HepG2 (cell line): Measurements from ENCODE around the gene RPA1. TPM values are rescaled to one million over a fixed set of nuclear protein-coding genes. Genes with fewer than 3 reads are reported as not detected.

Source experiments
- ATAC-seq: fragments of 200-7000 bp; cut with Tn5 transposase; 3 replicates; pipeline ENCODE4 v1.9.1; 2020; ENCODE audit warnings: mild to moderate bottlenecking, moderate library complexity
- BruUV-seq: library from RNA; stranded (reverse); fragments of 400-500 nt; replicated peaks from 2 replicates; lab custom pipeline; 2021; lab: Mats Ljungman, UMichigan
- CTCF ChIA-PET: fragments of 300-600 bp; formaldehyde crosslinking; extraction: SDS; loops from one replicate; lab custom pipeline; 2021; ENCODE audit warnings: low total read pairs, inconsistent platforms, low intra/inter-chr PET ratio; lab: Yijun Ruan, JAX
- POLR2A ChIA-PET: fragments of 350-600 bp; sonication (Branson Sonifier 250); formaldehyde crosslinking; loops from one replicate; lab custom pipeline; 2020; ENCODE audit warnings: antibody characterized with exemption, inconsistent platforms; lab: Yijun Ruan, JAX
- DNase-seq: peaks from one replicate; pipeline ENCODE4 v3.0.0-alpha.2; 2015; ENCODE audit warnings: low spot score
- FAIRE-seq: peaks from 3 replicates; lab custom pipeline; 2011; peaks lifted over from hg19 to GRCh38; lab: Jason Lieb, UNC
- H2AFZ ChIP-seq: one replicate; pipeline ENCODE4 v1.6.1; 2011; ENCODE audit warnings: low read length, inconsistent platforms
- H3K27ac ChIP-seq: fragments of 300-600 bp; 3 replicates; pipeline ENCODE4 v1.8.0; 2011; ENCODE audit warnings: mixed run types, mild to moderate bottlenecking, mixed read lengths, low read length, inconsistent platforms; ENCODE audit not compliant: insufficient read depth; ENCODE audit errors: extremely low read length
- H3K27me3 ChIP-seq, 2 experiments: fragments of 200-600 bp in 1 of 2; 2 replicates in 1 of 2; 3 replicates in 1 of 2; pipeline versions ENCODE4 v1.6.0 to v1.8.0; 2011; ENCODE audit warnings: low read length in 2 of 2, mild to moderate bottlenecking in 2 of 2, moderate library complexity in 2 of 2, inconsistent platforms in 1 of 2; ENCODE audit not compliant: insufficient read depth in 2 of 2, control insufficient read depth in 1 of 2
- H3K36me3 ChIP-seq, 2 experiments: fragments of 200-600 bp in 1 of 2; replicated peaks in 1 of 2; 2 replicates in 1 of 2; 3 replicates in 1 of 2; pipeline versions ENCODE4 v1.5.1 to v1.8.0; 2011; ENCODE audit warnings: low read length in 2 of 2, inconsistent platforms in 1 of 2; ENCODE audit not compliant: insufficient read depth in 2 of 2, control insufficient read depth in 1 of 2
- H3K4me1 ChIP-seq: 2 replicates; pipeline ENCODE4 v1.5.1; 2012; ENCODE audit warnings: low read length, inconsistent platforms; ENCODE audit not compliant: insufficient read depth
- H3K4me2 ChIP-seq: 2 replicates; pipeline ENCODE4 v1.6.0; 2011; ENCODE audit warnings: low read depth, low read length, inconsistent platforms
- H3K4me3 ChIP-seq, 3 experiments: fragments of 200-600 bp in 1 of 3; sonication (generic), shearing (Covaris generic) in 1 of 3; replicated peaks in 1 of 3; 2 replicates each; pipeline ENCODE4 v1.5.1; 2011 to 2016; ENCODE audit warnings: low read length in 3 of 3, inconsistent platforms in 2 of 3, low read depth in 2 of 3, mild to moderate bottlenecking in 2 of 3, control low read depth in 1 of 3, mixed read lengths in 1 of 3; ENCODE audit not compliant: insufficient read depth in 1 of 3
- H3K79me2 ChIP-seq: one replicate; pipeline ENCODE4 v1.6.1; 2011; ENCODE audit warnings: low read length, inconsistent platforms; ENCODE audit not compliant: insufficient read depth
- H3K9ac ChIP-seq: 2 replicates; pipeline ENCODE4 v1.6.0; 2011; ENCODE audit warnings: mild to moderate bottlenecking, low read depth, low read length, inconsistent platforms; ENCODE audit not compliant: insufficient read depth
- H3K9me3 ChIP-seq: 2 replicates; pipeline ENCODE4 v1.5.1; 2012; ENCODE audit warnings: mild to moderate bottlenecking, low read length
- H4K20me1 ChIP-seq: 2 replicates; pipeline ENCODE4 v1.6.0; 2011; ENCODE audit warnings: inconsistent platforms, mild to moderate bottlenecking, low read length, moderate library complexity; ENCODE audit not compliant: insufficient read depth
- ATF2 ChIP-seq: sonication (generic); formaldehyde crosslinking; IDR thresholded peaks from 2 replicates; pipeline ENCODE4 v1.4.0; 2020; ENCODE audit warnings: missing genetic modification reagents
- EZH2 ChIP-seq: conservative IDR thresholded peaks from 2 replicates; pipeline ENCODE4 v1.6.1; 2012; ENCODE audit warnings: mild to moderate bottlenecking, low read depth, low read length, moderate library complexity
- GMEB1 ChIP-seq: sonication (generic); formaldehyde crosslinking; IDR thresholded peaks from 2 replicates; pipeline ENCODE4 v1.5.1; 2020; ENCODE audit warnings: missing genetic modification reagents, mild to moderate bottlenecking, borderline replicate concordance
- GZF1 ChIP-seq: sonication (generic); formaldehyde crosslinking; IDR thresholded peaks from 2 replicates; pipeline ENCODE4 v1.5.1; 2020; ENCODE audit warnings: mild to moderate bottlenecking, missing genetic modification reagents
- KLF16 ChIP-seq, 2 experiments: sonication (generic) in 1 of 2; formaldehyde crosslinking in 1 of 2; IDR thresholded peaks; 2 replicates each; pipeline versions ENCODE4 v1.6.1 to v1.8.0; 2016 to 2023; ENCODE audit warnings: missing genetic modification reagents in 2 of 2, missing compliant biosample characterization in 1 of 2
- NFIC ChIP-seq: IDR thresholded peaks from 2 replicates; pipeline ENCODE4 v1.6.1; 2012; ENCODE audit warnings: mild to moderate bottlenecking, low read length, inconsistent platforms
- REL ChIP-seq: sonication (generic); formaldehyde crosslinking; conservative IDR thresholded peaks from 2 replicates; pipeline ENCODE4 v1.8.0; 2022; ENCODE audit warnings: mild to moderate bottlenecking, missing genetic modification reagents, moderate library complexity
- SNAPC2 ChIP-seq: sonication (generic); formaldehyde crosslinking; IDR thresholded peaks from 2 replicates; pipeline ENCODE4 v1.8.1; 2022; ENCODE audit warnings: mild to moderate bottlenecking, missing genetic modification reagents
- ZNF121 ChIP-seq: sonication (generic); formaldehyde crosslinking; IDR thresholded peaks from 2 replicates; pipeline ENCODE4 v1.5.0; 2020; ENCODE audit warnings: mild to moderate bottlenecking, missing genetic modification reagents
- ZNF225 ChIP-seq: sonication (generic); formaldehyde crosslinking; IDR thresholded peaks from 2 replicates; pipeline ENCODE4 v1.4.0; 2020; ENCODE audit warnings: mild to moderate bottlenecking, missing genetic modification reagents
- ZNF329 ChIP-seq: sonication (generic); formaldehyde crosslinking; IDR thresholded peaks from 2 replicates; pipeline ENCODE4 v1.9.0; 2021; ENCODE audit warnings: low read depth, mild to moderate bottlenecking, missing genetic modification reagents
- ZNF510 ChIP-seq: sonication (generic); formaldehyde crosslinking; IDR thresholded peaks from 2 replicates; pipeline ENCODE4 v1.4.0; 2020; ENCODE audit warnings: low read depth, mild to moderate bottlenecking, missing genetic modification reagents
- ZNF644 ChIP-seq: IDR thresholded peaks from 2 replicates; pipeline ENCODE4 v1.6.1; 2016; ENCODE audit warnings: low read depth
- ZNF652 ChIP-seq: IDR thresholded peaks from 2 replicates; pipeline ENCODE4 v1.6.1; 2016; ENCODE audit warnings: low read depth, borderline replicate concordance
- ZNF780A ChIP-seq: sonication (generic); formaldehyde crosslinking; IDR thresholded peaks from 2 replicates; pipeline ENCODE4 v1.8.0; 2022; ENCODE audit warnings: mild to moderate bottlenecking, missing genetic modification reagents, moderate library complexity
- WGBS: methylation state at CpG from one replicate; pipeline ENCODE4 v1.1.6; 2017; ENCODE audit warnings: low lambda C conversion rate; 5-methylcytosine and 5-hydroxymethylcytosine counted together
- in situ Hi-C: cut with HindIII; loops from 2 replicates; pipeline ENCODE4 v1.10.0; 2017; ENCODE audit warnings: low pct_unique_long_range_greater_than_20kb; ENCODE audit not compliant: extremely low pct_ligation_motif_present
- intact Hi-C: fragments of 100-400 bp; cut with micrococcal nuclease; formaldehyde crosslinking; loops from one replicate; pipeline ENCODE4 v1.10.0; 2022; ENCODE audit not compliant: unreplicated experiment
- polyA plus RNA-seq, 8 experiments: library from polyadenylated mRNA; depleted of rRNA in 3 of 8; stranded (reverse) in 7 of 8; unstranded in 1 of 8; fragments of >200 nt; fragmentation: Illumina TruSeq in 4 of 8; extraction: Trizol in 4 of 8; gene quantifications; 2 replicates each; pipeline versions ENCODE4 v1.2.1 to v1.2.3, GENCODE V29; 2011 to 2016; ENCODE audit warnings: low read depth in 4 of 8, missing spikeins in 1 of 8, mixed read lengths in 1 of 8; ENCODE audit not compliant: insufficient read depth in 1 of 8
- total RNA-seq, 5 experiments: library from RNA; depleted of rRNA; stranded (reverse); fragments of >200 nt; fragmentation: Illumina TruSeq; extraction: Trizol; gene quantifications; 2 replicates each; pipeline ENCODE4 v1.2.3, GENCODE V29; 2016; ENCODE audit warnings: low read depth in 1 of 5
- TF ChIP-seq, protein P1 (sequence below): IDR thresholded peaks from 2 replicates; pipeline ENCODE4 v1.6.1; 2012; ENCODE audit warnings: low read depth, low read length, improper control_type of control experiment
- TF ChIP-seq, protein P2 (sequence below): sonication (generic); formaldehyde crosslinking; IDR thresholded peaks from 2 replicates; pipeline ENCODE4 v1.4.0; 2020; ENCODE audit warnings: missing genetic modification reagents

RPA1 gene
- total and polyA plus RNA-seq, 2 of the 13 experiments (the other 11 are each of a cell fraction or from before 2014, with no cell fraction given): 13.9 to 37.6 TPM

- FAIRE-seq (no peak), ATAC-seq (no peak), DNase-seq (no peak)
- H3K27ac ChIP-seq: no peak overlapping the region
- H3K4me2 ChIP-seq: no peak overlapping the region
- WGBS: 29% methylated on average over 7 of the region's 7 CpGs
- H2AFZ ChIP-seq: no peak overlapping the region
- no peaks in the 10 kb centered on the region for H3K36me3 ChIP-seq
- TF ChIP-seq SNAPC2 (CRISPR knock-in tag): no peak
- TF ChIP-seq ATF2: no peak
- no peak for TF ChIP-seq ZNF225 (CRISPR knock-in tag)
- TF ChIP-seq NFIC: no peak
- TF ChIP-seq ZNF329 (CRISPR knock-in tag): no peak
- no peak for TF ChIP-seq ZNF652 (CRISPR knock-in tag)
- TF ChIP-seq, protein P1, sequence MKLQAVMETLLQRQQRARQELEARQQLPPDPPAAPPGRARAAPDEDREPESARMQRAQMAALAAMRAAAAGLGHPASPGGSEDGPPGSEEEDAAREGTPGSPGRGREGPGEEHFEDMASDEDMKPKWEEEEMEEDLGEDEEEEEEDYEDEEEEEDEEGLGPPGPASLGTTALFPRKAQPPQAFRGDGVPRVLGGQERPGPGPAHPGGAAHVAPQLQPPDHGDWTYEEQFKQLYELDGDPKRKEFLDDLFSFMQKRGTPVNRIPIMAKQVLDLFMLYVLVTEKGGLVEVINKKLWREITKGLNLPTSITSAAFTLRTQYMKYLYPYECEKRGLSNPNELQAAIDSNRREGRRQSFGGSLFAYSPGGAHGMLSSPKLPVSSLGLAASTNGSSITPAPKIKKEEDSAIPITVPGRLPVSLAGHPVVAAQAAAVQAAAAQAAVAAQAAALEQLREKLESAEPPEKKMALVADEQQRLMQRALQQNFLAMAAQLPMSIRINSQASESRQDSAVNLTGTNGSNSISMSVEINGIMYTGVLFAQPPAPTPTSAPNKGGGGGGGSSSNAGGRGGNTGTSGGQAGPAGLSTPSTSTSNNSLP: no peak
- no peak for TF ChIP-seq ZNF510
- TF ChIP-seq GMEB1 (CRISPR knock-in tag): no peak
- no peak for TF ChIP-seq KLF16 (CRISPR knock-in tag; IDR thresholded peaks at IDR 0.05)
- no peak for TF ChIP-seq REL (CRISPR knock-in tag)
- TF ChIP-seq EZH2: no peak
- TF ChIP-seq, protein P2, sequence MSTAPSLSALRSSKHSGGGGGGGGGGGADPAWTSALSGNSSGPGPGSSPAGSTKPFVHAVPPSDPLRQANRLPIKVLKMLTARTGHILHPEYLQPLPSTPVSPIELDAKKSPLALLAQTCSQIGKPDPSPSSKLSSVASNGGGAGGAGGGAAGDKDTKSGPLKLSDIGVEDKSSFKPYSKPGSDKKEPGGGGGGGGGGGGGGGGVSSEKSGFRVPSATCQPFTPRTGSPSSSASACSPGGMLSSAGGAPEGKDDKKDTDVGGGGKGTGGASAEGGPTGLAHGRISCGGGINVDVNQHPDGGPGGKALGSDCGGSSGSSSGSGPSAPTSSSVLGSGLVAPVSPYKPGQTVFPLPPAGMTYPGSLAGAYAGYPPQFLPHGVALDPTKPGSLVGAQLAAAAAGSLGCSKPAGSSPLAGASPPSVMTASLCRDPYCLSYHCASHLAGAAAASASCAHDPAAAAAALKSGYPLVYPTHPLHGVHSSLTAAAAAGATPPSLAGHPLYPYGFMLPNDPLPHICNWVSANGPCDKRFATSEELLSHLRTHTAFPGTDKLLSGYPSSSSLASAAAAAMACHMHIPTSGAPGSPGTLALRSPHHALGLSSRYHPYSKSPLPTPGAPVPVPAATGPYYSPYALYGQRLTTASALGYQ: no peak
- no peak for TF ChIP-seq ZNF121 (CRISPR knock-in tag)
- no peak for TF ChIP-seq ZNF644
- TF ChIP-seq ZNF780A (CRISPR knock-in tag): no peak
- no peak for TF ChIP-seq GZF1 (CRISPR knock-in tag)
- no TSS peak for BruUV-seq
- peaks cover 7 to 59% of the 10 kb centered on the region in 2 experiments for H3K27me3 ChIP-seq
- no peaks in the 10 kb centered on the region for H3K9me3 ChIP-seq
- no peaks in the 10 kb centered on the region for H3K79me2 ChIP-seq
- intact Hi-C loops: no loop called here
- ChIA-PET POLR2A (no interaction called here), CTCF (no interaction called here)
- H3K4me3 ChIP-seq: no peak overlapping the region
- no peak overlapping the region for H3K9ac ChIP-seq
- H3K4me1 ChIP-seq: peaks cover 33% of the 10 kb centered on the region
- H4K20me1 ChIP-seq: no peaks in the 10 kb centered on the region
- in situ Hi-C loops: loop anchor here (25.0 kb wide), 1 partner anchor 325 kb away; no protein-coding TSS in a partner anchor
These were observed 82.3 kb downstream of the RPA1 start for GRCh38 chr17:1912146-1912545.
